HCT116 (cell line): Measurements from ENCODE around the gene USP24. TPM values are rescaled to one million over a fixed set of nuclear protein-coding genes. Genes with fewer than 3 reads are reported as not detected.

Experiments used
- ATAC-seq: fragments of 200-7000 bp; cut with Tn5 transposase; 2 replicates; pipeline ENCODE4 v1.9.1; 2020; ENCODE audit warnings: mild to moderate bottlenecking, moderate library complexity
- BruUV-seq: library from RNA; stranded (reverse); fragments of 400-500 nt; replicated peaks from 2 replicates; lab custom pipeline; 2021; lab: Mats Ljungman, UMichigan
- CTCF ChIA-PET: fragments of 300-600 bp; sonication (Branson Sonifier 250); formaldehyde crosslinking; loops from one replicate; lab custom pipeline; 2021; ENCODE audit warnings: antibody characterized with exemption; lab: Charles Lee
- POLR2A ChIA-PET: fragments of 300-600, 350-600 bp; sonication (Branson Sonifier 250); formaldehyde crosslinking; loops from one replicate; lab custom pipeline; 2021; ENCODE audit warnings: antibody characterized with exemption; lab: Charles Lee
- RAD21 ChIA-PET, 2 experiments: fragments of 300-600 bp; sonication (Branson Sonifier 250); formaldehyde crosslinking; loops; one replicate each; lab custom pipeline; 2023; ENCODE audit warnings: low total read pairs in 2 of 2; ENCODE audit not compliant: uncharacterized antibody in 2 of 2, unreplicated experiment in 2 of 2, low non-redundant PET in 1 of 2; lab: Charles Lee
- DNase-seq: peaks from one replicate; pipeline ENCODE4 v3.0.0-alpha.2; 2010; ENCODE audit warnings: low read depth, low spot score
- H2AFZ ChIP-seq: fragments of 200-600 bp; shearing (Covaris generic), sonication (generic); 2 replicates; pipeline ENCODE4 v1.6.1; 2017; ENCODE audit warnings: low read depth, mixed run types, mixed read lengths, antibody characterized with exemption, low read length; ENCODE audit not compliant: poor library complexity, severe bottlenecking
- H3K27ac ChIP-seq: 2 replicates; pipeline ENCODE4 v1.5.1; 2012; ENCODE audit warnings: low read depth, low read length
- H3K27me3 ChIP-seq: fragments of 200-600 bp; sonication (generic); 2 replicates; pipeline ENCODE4 v1.6.1; 2016; ENCODE audit warnings: mixed run types, low read length, mixed read lengths; ENCODE audit not compliant: insufficient read depth
- H3K36me3 ChIP-seq, 2 experiments: fragments of 200-500 bp in 1 of 2; fragments of 200-600 bp in 1 of 2; sonication (Bioruptor generic) in 1 of 2; sonication (generic) in 1 of 2; 2 replicates each; pipeline versions ENCODE4 v1.5.1 to v1.6.1; 2014 to 2016; ENCODE audit warnings: low read length in 2 of 2, inconsistent platforms in 1 of 2, mixed read lengths in 1 of 2, mixed run types in 1 of 2; ENCODE audit not compliant: insufficient read depth in 2 of 2, control insufficient read depth in 1 of 2
- H3K4me1 ChIP-seq, 2 experiments: fragments of 200-600 bp in 1 of 2; sonication (generic) in 1 of 2; 2 replicates each; pipeline versions ENCODE4 v1.5.1 to v1.6.1; 2012 to 2017; ENCODE audit warnings: low read length in 2 of 2, inconsistent platforms in 1 of 2, mild to moderate bottlenecking in 1 of 2, mixed read lengths in 1 of 2, mixed run types in 1 of 2, moderate library complexity in 1 of 2; ENCODE audit not compliant: insufficient read depth in 2 of 2, control insufficient read depth in 1 of 2
- H3K4me2 ChIP-seq: fragments of 200-600 bp; sonication (generic); 2 replicates; pipeline ENCODE4 v1.6.1; 2017; ENCODE audit warnings: mixed run types, low read length, mixed read lengths
- H3K4me3 ChIP-seq, 2 experiments: fragments of 200-600 bp in 1 of 2; sonication (generic) in 1 of 2; replicated peaks in 1 of 2; 2 replicates each; pipeline ENCODE4 v1.5.1; 2011 to 2016; ENCODE audit warnings: low read length in 2 of 2, control low read depth in 1 of 2, low read depth in 1 of 2, mild to moderate bottlenecking in 1 of 2, mixed read lengths in 1 of 2, mixed run types in 1 of 2
- H3K79me2 ChIP-seq: fragments of 200-600 bp; sonication (generic); 2 replicates; pipeline ENCODE4 v1.6.1; 2017; ENCODE audit warnings: mild to moderate bottlenecking, mixed run types, low read length, moderate library complexity, mixed read lengths; ENCODE audit not compliant: insufficient read depth
- H3K9ac ChIP-seq: fragments of 200-600 bp; sonication (generic); 2 replicates; pipeline ENCODE4 v1.6.1; 2016; ENCODE audit warnings: low read length, mixed read lengths
- H3K9me2 ChIP-seq: fragments of 200-600 bp; sonication (generic), shearing (Covaris generic); 2 replicates; pipeline ENCODE4 v1.6.1; 2017; ENCODE audit warnings: mixed run types, mild to moderate bottlenecking, moderate library complexity; ENCODE audit not compliant: insufficient read depth
- H3K9me3 ChIP-seq, 2 experiments: fragments of 200-500 bp in 1 of 2; fragments of 200-600 bp in 1 of 2; sonication (Bioruptor generic) in 1 of 2; sonication (generic) in 1 of 2; 2 replicates each; pipeline ENCODE4 v1.6.1; 2014 to 2017; ENCODE audit warnings: low read length in 2 of 2, mixed read lengths in 2 of 2, inconsistent platforms in 1 of 2, low read depth in 1 of 2, mild to moderate bottlenecking in 1 of 2, mixed run types in 1 of 2, moderate library complexity in 1 of 2; ENCODE audit not compliant: control insufficient read depth in 1 of 2, insufficient read depth in 1 of 2
- H4K20me1 ChIP-seq: fragments of 200-600 bp; sonication (generic), shearing (Covaris generic); 2 replicates; pipeline ENCODE4 v1.6.1; 2017; ENCODE audit warnings: mixed run types, mild to moderate bottlenecking, moderate library complexity; ENCODE audit not compliant: insufficient read depth
- ATF3 ChIP-seq: IDR thresholded peaks from 2 replicates; pipeline ENCODE4 v1.6.1; 2012
- JUND ChIP-seq: IDR thresholded peaks from 2 replicates; pipeline ENCODE4 v1.6.1; 2012
- MAX ChIP-seq: IDR thresholded peaks from 2 replicates; pipeline ENCODE4 v1.6.1; 2012
- REST ChIP-seq: IDR thresholded peaks from 2 replicates; pipeline ENCODE4 v1.6.1; 2012; ENCODE audit warnings: low read depth
- SIN3A ChIP-seq: IDR thresholded peaks from 2 replicates; pipeline ENCODE4 v1.6.1; 2012; ENCODE audit warnings: low read depth
- ZFX ChIP-seq: fragments of 450-650 bp; IDR thresholded peaks from 2 replicates; pipeline ENCODE4 v1.6.1; 2017
- ZNF274 ChIP-seq: fragments of 200-500 bp; sonication (Bioruptor generic); IDR thresholded peaks from 2 replicates; pipeline ENCODE4 v1.6.1; 2014; ENCODE audit warnings: mild to moderate bottlenecking, low read depth, low read length, inconsistent platforms
- intact Hi-C: fragments of 100-400 bp; cut with micrococcal nuclease; formaldehyde crosslinking; loops from 2 replicates; pipeline ENCODE4 v1.10.0; 2022
- total RNA-seq: library from RNA; stranded (reverse); gene quantifications from one replicate; pipeline ENCODE4 v1.2.1, GENCODE V29; 2021; ENCODE audit not compliant: unreplicated experiment

USP24 gene
- total RNA-seq, 1 experiment from 2014 or later: 34.2 TPM

- CTCF ChIA-PET: no interaction called here
- no peak overlapping the region for H3K4me3 ChIP-seq
- no peak overlapping the region for H2AFZ ChIP-seq
- no peaks in the 10 kb centered on the region for H3K79me2 ChIP-seq
- no peak overlapping the region for H3K9ac ChIP-seq
- DNase-seq (no peak), ATAC-seq (no peak)
- no peak overlapping the region for H3K27ac ChIP-seq
- intact Hi-C loops: no loop called here
- no peak for TF ChIP-seq SIN3A
- TF ChIP-seq ZNF274: no peak
- TF ChIP-seq JUND: no peak
- TF ChIP-seq MAX: no peak
- no peaks in the 10 kb centered on the region for H3K9me2 ChIP-seq
- no peaks in the 10 kb centered on the region for H3K27me3 ChIP-seq
- H4K20me1 ChIP-seq: no peaks in the 10 kb centered on the region
- H3K9me3 ChIP-seq: no peaks in the 10 kb centered on the region
- no peaks in the 10 kb centered on the region for H3K4me1 ChIP-seq
- BruUV-seq: no TSS peak
- no peak overlapping the region for H3K4me2 ChIP-seq
- RAD21 ChIA-PET: no interaction called here
- H3K36me3 ChIP-seq: no peaks in the 10 kb centered on the region
- POLR2A ChIA-PET: no interaction called here
Observed at GRCh38 chr1:55244476-55245099, 29.4 kb upstream of the USP24 start.

GRCh38 chr1:55243655-55244054 lies 28.5 kb upstream of the USP24 start:
- RAD21 ChIA-PET: no interaction called here
- H3K79me2 ChIP-seq: no peaks in the 10 kb centered on the region
- BruUV-seq: no TSS peak
- POLR2A ChIA-PET: no interaction called here
- H3K36me3 ChIP-seq: no peaks in the 10 kb centered on the region
- H3K4me2 ChIP-seq: no peak overlapping the region
- no peaks in the 10 kb centered on the region for H3K27me3 ChIP-seq
- H2AFZ ChIP-seq: no peak overlapping the region
- no peak overlapping the region for H3K27ac ChIP-seq
- no peak overlapping the region for H3K9ac ChIP-seq
- no peak for ATAC-seq
- H3K4me3 ChIP-seq: no peak overlapping the region
- no peaks in the 10 kb centered on the region for H3K9me3 ChIP-seq
- H4K20me1 ChIP-seq: no peaks in the 10 kb centered on the region
- no peak for DNase-seq
- intact Hi-C loops: no loop called here
- H3K9me2 ChIP-seq: no peaks in the 10 kb centered on the region
- CTCF ChIA-PET: no interaction called here
- no peak for TF ChIP-seq REST
- TF ChIP-seq ZFX: no peak
- TF ChIP-seq ATF3: no peak
- no peaks in the 10 kb centered on the region for H3K4me1 ChIP-seq
